ENCODE measurements around the gene CAMK1D.

The CAMK1D gene

DNA sequence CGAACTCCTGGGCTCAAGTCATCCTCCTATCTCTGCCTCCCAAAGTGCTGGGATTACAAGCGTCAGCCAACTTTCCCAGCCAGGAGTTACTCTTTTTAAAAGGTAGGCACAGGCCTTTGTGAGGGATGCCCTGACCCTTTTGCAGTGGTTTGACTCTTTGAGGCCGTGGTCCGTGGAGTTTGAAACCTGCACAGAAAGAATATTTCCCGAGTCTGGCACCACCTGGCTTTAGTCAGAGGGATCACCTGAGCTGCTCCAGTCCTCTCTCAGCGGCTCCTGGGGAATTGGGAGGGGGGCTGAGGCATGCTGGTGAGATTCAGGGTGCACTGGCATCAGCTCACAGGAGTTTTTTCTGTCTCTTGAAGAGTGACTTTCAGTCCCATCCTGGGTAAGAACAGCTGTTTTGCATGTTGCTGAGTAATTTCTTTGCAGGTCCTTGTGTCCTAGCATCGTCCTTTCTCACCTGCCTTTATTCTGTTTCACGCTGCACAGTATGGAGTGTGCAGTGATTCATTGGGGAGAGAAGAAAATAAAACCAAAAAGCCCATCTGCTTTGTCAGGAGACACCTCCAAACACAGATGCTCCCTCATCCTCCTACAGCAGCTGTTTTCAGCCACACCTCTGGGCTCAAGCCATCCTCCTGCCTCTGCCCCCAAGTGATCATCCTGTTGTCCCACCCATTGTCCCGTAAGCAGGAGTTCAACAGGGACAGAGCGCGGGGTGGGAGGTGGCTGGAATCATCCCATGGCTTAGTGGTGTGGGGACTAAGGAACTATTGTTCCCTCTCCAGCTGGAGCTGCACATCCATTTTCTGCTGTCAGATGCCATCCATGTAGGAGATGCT, 284.7 kb downstream of the CAMK1D start:
- no peak for DNase-seq

DNA sequence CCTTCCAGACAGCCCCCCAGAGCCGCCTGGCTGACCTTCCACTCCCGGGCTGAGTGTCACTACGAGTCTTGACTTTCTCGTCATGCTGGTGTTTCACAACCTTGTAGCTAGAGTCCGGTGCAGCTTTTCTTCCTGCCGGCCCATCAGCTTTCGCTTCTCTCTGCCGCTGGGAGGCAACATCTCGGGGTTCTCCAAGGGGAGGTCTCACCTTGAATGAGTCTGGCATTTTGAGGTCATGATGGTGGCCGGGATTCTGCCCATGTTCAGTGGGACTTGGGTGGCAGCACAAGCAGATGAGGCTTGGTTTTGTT, 285.2 kb downstream of the CAMK1D start:
- peak; percentile 11 for DNase-seq

DNA sequence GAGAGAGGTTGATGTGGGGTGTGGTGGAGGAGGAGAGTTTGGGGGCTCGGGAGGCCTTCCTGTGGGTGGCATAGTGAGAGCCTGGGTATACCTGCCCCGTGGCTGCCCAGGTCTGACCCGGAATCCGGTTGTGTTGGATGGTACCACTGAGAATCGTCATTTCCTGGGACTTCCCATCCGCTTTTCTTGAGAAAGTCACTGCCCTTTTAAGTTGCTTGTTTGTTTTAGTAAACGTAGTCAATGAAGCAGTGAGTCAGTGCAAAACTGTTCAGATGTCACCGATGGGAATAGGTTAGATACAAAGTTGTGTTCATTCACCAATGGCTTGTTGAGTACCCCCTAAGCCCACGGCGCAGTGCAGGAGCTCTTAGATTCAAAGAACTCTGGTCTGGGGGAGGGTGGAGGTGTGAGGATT, 285.8 kb downstream of the CAMK1D start:
- DNase-seq, result no peak

DNA sequence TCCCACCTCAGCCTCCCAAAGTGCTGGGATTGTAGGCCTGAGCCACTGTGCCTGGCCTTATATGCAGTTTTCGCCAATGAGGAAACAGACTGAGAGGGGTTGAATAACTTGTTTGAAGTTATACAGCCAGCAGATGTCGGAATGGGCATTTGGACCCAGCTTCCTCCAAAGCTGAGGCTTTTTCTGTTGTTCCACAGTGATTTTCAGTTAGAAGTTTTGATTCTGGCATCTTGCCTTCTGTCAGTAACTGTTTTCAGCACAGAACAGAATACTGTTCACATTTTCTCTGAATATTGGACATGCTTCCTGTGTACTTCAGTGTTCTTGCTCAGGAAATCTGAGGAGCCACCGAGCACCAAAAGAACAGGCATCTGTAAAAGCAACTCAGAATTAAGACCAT, 287.2 kb downstream of the CAMK1D start:
- DNase-seq, result no peak

DNA sequence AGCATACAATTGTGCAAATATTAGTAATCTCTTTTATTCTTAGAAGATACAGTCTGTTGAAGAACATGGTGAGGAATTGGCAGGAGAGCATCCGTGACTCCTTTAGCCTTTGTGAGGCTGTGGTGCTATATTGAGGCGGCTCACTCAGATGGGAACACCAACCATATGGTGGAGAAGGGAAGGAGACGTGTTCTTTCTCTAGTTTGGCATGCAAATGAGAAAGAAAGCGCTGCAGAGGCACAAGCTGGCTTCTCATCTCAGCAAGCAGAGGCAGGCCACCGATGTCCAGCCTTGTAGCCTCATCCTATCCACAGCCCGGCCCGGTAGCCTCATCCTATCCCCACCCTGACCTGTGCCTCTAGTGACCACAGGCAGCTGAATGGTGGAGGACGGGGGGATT, 288.3 kb downstream of the CAMK1D start:
- DNase-seq, result no peak

DNA sequence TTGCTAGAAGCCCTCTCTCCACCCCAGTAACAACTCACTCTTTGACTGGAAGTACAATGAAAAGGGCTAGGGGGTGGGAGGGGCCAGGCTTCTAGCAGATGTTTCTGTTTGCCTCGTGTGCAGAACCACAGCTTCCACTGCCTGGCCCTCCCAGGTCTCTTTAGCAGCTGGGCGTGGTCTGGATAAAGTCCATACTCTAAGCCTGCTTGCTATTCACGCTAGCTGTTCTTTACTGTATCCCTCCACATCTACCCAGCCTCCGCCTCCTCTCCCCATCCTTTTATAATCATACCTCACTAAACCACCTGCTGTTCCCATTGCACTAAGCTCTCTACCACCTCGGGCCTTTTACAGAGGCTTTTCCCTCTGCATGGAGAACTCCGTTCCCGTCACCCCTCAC, 288.8 kb downstream of the CAMK1D start:
- DNase-seq, result no peak

DNA sequence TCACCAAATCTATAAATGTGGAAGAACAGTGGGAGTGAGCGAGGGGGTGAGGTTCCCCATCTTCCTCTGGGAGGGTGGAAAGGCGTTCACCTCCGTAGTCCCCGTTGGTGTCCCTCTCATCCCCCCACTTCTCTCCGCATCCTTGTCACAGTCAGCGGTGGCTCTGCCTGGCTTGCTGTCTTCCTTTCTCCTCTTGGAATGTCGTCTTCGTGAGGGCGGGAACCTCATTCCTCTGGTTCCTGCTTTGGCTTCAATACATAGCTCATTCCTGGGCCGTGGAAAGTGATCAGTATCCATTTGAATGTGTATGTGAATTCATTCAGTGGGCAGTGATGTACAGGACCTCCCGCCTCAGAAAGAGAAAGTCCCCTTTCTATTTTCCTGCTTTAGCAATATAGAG, 289.4 kb downstream of the CAMK1D start:
- no peak for DNase-seq

DNA sequence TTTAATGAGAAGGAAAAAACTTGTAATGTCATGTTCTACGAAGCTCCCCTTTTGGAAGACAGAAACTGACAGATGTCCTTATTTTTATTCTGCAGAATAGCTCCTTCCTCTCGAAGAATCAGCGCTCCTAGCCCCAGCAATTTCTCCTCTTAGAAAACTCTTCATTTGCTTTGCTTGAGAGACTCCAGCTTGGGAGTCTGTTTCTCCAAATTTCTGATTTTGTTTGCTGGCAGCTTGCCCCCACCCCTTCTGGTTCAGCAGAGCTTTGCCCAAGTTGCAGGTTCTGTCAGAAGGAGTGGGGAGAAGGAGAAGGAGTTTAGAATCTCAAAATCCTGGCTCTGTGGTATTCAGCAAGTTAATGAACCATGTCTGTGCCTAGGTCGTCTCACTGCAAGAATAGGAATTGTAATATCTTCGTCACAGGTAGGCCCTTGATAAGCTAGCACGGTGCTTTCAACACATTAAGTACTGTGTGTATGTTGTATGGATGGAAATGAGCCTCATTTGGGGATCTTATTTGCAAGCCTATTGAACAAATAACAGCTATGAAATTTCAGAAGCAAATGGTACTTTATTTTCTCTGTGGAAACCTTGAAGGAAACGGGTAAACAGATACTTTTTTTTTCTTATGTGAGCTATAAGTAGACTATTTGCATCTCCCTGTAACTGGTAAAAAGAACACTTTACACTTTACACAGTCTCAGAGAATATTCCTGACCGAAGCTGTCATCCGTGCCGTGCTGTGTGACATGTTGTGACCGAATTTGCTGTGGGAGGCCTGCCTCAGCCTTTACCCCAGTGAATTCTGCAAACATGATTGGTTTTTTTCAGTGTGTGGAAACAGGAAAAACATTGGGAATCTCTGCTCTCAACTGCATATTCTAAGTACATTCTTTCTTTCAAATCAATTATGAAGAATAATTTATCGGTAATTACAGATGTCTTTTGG, 290.9 kb downstream of the CAMK1D start:
- DNase-seq, result no peak

DNA sequence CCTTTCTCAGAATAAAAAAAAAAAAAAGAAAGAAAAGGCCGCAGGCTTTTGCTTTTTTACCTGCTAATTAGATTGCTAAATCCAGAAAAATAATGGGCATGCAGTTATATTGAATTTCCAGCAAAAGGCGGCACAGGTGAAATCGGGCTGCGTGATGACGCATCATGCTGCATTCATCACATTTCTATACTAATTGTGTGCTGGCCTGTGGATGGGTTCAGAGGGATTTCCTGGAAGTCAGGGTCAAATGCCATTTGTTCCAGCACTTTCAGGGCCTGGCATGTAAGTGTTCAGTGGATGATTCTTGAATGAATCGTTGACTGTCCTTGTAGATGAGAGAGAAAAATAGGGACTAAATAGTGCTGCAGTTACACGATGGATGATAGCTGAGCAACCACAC, 292.7 kb downstream of the CAMK1D start:
- DNase-seq, result no peak

DNA sequence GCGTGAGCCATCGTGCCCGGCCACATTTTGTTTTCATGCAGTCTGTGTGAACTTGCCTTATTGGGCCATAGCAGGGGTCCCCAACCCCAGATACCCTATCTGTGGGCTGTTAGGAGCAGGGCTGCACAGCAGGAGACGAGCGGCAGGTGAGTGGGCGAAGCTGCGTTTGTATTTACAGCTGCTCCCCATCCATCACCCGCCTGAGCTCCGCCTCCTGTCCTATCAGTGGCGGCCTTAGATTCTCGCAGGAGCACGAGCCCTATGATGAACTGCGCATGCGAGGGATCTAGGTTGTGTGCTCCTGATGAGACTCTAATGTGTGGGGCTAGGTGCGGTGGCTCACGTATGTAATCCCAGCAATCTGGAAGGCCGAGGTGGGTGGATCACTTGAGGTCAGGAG, 293.9 kb downstream of the CAMK1D start:
- DNase-seq, result no peak

DNA sequence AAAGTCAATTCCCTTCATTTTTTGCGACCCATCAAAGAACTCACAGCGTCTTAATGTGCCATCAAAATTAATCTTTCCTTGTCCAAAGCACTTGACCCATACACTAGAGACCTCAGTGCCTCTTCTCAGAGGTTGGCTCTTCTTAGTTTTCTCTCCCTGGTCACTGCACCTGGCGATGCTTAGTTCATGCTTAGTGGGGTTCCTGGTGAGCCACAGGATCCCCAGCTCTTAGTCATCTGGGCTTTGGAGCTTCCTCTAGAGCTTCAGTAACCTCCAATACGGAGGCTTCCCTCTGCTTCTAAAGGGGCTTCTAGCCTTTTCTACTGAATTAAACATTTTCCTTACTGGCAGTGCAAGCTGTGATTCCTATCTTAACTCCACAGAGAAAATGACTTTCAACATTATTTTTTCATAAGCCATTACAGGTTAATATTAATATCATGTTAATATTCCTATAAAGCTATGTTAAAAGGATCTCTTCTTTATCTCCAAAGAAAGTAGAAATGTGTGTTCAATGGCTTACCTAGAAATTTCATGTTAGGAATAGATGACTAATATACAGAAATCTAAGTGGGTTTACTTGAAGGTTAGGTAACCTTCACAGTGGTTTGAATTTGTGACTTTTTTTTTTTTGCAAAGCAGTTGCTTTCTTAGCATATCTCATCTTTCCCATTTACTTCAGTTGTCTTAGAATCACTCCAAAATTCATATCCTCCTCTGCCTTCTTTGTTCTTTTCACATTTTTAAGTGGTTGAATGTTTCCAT, 295.2 kb downstream of the CAMK1D start:
- no peak for DNase-seq

DNA sequence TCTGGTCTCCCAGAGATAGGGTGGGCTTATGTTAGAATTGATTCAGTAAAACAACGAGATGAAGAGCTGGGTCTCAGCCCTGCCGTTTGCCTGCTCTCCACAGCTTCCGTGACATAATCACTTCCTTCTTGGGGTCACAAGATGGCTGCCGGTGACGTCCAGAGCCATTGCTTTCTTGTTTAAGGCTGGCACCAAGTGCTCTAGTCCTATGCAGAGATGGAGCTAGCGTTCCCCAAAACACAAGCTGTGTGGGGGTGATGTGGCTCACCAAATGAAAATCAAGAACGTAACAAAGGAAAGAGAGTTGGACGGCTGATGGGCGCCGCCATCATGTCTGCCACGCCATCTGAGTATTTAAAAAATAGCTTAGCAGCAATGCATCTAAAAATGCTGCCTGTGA, 296.1 kb downstream of the CAMK1D start:
- no peak for DNase-seq

DNA sequence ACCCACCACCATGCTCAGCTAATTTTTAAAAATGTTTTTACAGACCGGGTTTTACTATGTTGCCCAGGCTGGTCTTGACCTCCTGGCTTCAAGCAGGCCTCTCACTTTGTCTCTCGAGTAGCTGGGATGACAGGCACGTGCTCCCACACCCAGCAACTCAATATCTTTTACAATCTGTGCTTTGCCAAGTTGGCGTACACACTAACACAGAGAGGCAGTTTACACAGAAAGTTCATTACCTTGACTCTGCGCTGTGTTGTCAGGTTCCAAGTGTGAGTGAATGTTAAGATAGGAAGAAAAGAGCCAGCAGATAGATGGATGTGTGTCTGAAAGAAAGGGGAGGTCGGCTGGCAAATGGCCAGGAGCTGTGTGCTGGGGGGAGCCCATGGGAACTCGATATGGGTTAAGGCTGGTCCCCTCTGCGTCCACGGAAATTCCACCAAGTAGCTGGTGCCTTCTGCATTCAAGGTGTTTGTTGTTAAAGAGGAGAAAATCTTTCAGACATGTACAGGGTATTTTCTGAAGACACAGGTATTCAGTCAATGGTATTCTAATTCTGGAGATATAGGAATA, 299.8 kb downstream of the CAMK1D start:
- no peak for DNase-seq

DNA sequence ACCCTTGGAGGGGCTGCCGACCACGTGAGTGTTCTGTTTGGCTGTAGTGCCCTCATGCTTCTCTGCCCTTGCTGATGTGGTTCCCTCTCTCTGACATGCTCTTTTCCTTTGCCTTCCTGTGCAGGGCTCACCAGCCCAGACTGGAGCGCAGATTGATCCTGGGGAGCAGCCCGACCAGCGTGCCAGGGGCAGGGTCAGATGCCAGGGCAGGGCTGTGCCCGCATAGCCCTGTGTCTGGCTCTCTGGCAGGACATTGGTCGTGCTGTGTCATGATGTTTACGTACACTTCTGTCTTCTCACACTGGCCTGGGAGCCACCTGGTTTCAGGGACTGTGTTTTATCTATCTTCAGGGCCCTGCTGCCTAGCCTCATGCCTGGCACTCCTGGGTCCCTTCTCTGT, 300.8 kb downstream of the CAMK1D start:
- DNase-seq, result no peak

DNA sequence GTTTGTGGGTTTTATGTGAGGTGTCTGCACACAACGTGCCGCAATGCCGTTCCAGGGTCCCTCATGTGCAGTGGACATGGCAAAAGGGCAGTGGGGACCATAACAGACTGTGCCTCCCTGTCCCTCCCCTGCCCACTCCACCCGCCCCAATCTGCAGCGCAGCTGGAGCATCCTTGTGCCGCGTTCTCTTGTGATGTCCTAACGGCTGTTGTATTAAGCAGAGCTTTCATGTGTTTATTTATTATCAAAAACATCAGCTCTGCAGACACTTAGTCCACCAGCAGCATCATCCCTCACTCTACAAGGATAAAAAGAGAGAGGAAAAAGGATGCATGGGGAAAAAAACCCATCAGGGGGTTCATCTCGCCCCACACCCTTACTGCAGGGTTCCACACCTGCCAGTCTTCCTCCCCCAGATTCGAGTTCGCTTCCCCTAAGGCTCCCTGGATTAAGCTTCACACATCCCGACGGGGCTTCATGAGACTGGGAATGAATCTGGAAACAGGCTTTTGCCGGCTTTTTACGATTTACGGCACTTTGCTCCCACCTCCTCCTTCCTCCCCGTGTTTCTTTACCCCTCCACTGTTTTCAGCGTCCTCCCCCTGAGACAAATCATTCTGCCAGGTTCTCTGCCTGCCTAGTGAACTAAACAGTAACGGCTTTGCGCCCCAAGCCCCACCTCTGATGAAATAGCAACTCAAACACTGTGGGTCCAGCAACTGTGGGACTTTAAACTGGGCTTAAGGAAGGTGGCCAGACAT, 301.4 kb downstream of the CAMK1D start:
- DNase-seq, result no peak

DNA sequence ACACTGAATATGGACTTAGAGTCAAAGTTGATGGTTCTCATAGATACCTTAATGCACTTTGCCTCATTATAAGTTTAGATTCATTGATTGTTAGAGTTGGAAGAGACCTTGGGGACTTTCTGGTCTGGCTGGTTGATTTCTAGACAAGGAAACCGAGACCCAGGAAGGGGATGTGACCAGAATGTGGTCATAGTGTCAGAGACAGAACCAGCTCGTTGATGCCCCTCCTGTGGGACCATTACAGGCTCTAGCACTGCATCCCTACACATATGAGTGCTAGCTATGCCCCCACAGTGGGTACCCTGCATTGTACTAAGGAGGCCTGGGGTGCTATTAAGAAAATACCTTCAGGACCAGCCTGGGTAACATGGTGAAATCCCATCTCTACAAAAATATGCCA, 306.6 kb downstream of the CAMK1D start:
- no peak for DNase-seq

DNA sequence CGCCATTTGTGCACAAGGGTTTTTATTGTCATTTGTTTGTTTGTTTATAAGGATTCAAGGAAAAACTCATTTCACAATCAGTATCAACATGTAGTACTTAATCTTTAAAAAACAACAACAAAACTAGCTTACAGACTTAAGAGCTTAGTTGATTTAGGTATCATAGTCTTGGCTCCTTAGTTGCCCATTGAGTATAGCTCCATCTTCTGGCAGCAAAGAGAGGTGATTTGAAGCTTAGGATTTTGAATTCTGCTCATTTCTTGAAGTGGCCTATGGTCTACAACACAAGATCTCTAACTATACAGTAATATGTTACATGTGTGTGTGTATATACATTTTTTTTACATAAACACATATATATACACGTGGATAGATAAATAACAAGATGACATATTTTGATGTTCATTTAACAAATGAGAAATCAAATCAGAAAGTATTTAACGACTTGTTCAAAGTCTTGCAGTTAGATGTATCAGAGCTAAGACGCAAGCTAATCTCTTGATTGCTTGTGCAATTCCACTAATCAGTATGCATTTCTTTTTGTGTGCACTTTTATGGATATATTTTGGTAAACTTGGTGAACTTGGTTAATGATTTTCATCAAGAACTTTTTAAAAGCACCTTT, 307.3 kb downstream of the CAMK1D start:
- peak; percentile 73 for DNase-seq

DNA sequence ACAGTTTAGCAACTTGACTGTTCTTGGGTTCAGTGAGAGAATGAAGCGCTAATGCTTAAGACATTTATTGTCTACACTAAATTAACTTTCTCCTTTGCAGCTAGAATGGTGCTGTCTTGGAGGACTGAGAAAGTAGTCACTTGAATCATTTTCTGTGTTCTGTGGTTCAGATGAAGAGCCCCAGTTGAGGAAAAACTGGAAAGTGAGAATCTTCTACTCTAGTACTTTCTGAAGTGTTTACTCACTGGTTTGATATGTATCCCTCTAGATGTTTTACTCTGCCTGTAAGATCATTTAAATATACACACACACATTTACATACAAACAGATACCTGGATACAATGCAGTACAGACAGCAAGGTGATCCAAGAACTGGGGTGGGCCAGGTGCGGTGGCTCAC, 308.1 kb downstream of the CAMK1D start:
- no peak for DNase-seq

DNA sequence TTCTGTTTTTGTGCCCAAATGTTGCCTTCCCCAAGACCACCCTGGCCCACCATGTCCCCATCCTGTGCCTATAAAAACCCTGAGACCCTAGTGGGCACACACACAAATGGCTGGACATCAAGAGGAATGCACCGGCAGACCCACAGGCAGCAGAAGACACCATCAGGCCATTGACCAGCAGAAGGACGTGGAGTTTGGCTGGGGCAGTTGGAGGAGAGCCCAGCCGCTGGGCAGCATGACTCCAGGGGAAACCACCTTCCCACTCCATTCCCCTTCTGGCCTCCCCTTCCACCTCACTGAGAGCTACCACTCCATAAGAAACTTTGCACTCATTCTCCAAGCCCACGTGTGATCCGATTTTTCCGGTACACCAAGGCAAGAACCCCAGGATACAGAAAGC, 309.2 kb downstream of the CAMK1D start:
- no peak for DNase-seq

DNA sequence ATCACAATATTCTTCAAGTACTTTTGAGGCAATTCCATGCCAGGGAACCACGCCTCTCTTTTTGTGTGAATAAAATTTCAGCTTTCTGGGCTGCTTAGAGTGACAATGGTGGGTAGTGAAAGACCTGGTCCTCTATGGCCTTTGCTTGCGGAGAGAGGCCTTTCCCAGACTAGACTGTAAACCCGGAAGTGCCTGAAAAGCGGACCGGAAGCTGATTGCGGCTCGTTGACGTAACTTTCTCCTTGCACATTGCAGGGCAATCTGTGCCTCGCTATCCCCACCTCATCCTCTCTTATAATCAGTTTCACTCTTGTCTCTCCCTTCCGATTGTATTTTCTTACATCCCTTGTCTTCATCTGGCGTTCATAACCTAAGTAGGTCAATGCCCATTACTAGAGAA, 310.4 kb downstream of the CAMK1D start:
- DNase-seq, result no peak

DNA sequence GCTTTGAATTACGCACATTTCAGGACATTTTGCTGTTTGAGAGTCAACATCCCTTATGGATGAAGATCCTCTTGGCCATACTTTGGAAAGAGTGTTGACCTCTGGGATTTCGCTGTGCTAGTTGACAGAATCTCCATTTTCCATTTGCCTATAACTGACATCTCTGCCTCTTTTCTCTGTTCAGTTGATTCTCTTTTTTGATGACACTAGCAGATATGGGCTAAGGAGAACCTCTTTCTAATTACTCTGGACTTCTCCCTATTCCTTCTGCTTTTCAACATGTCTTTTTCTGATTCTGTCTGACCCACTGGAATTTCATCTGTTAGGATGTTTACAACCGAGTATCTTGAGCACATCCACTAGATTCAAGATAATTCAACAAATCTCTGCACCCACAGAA, 311.5 kb downstream of the CAMK1D start:
- no peak for DNase-seq

DNA sequence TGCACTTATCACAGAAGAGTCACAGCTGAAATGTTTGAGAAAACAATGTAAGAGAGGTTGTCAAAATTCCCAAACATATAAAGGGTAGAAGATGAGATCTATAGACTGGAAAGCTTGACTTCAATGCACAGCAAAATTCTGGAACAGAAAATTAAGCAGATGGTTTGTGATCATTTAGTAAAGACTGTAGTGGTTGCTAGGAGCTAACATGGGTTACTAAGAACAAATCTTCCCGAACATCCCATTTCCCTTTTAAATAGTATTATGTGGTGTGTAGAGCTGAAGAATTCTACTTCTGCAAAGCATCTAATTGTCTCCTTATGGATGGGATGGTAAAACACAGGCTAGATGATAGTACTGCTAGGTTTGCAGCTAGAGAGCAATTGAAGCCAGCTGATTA, 312.3 kb downstream of the CAMK1D start:
- no peak for DNase-seq
